Measurements from ENCODE around the gene XYLT2. TPM values are rescaled to one million over a fixed set of nuclear protein-coding genes. Genes with fewer than 3 reads are reported as not detected.
"Not testable (repeated sequence)": the region's sequence is repeated elsewhere in the genome, so short reads cannot be mapped to it uniquely, and the experiment has no call there.

Gene XYLT2
- total RNA-seq, 2 donors from 2014 or later = 54.1 to 65.9 TPM

DNA sequence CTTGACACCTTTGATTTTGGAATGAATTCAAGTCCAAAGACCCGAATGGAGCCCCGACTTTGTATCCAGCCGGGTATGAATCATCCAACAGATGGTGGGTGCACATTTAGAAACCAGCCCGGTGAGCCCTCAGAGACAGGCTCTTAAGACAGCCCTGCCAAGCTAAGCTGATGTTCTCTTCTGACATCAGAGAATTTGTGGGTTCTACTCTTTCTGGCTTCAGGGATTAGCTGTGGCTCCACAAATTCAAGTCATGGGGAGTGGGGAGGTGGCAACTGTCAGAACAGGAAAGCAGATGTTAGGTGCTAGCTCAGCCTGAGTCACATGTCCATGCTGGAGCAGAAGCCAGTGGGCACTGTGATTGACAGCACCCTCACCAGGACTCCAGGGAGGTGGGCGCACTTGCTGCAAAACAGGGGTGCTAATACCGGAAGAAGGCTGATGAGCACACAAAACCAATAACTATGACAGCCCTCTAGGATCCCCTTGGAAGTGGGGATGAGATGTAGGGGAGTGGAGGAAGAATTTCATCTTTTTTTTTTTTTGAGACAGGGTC, 31.4 kb upstream of the XYLT2 start:
- Mint-ChIP-seq H3K4me3 (no peak overlapping the region), H3K27ac (no peak overlapping the region), H3K36me3 (ENCODE audit: low read depth) (no peaks in the 10 kb centered on the region), H3K27me3 (ENCODE audit: insufficient read depth) (no peaks in the 10 kb centered on the region), H3K9me3 (peaks cover 12% of the 10 kb centered on the region), H3K4me1 (peaks cover 29% of the 10 kb centered on the region)
- peak; percentile 18 for DNase-seq
- Histone ChIP-seq H3K4me3 (ENCODE audit: low read length) (no peak overlapping the region), H3K36me3 (ENCODE audit: control insufficient read depth, insufficient read depth, low read length) (no peaks in the 10 kb centered on the region), H3K27me3 (ENCODE audit: control insufficient read depth, insufficient read depth, low read length, poor library complexity, severe bottlenecking) (no peaks in the 10 kb centered on the region), H3K27ac (ENCODE audit: low read depth, low read length) (no peak overlapping the region), H3K9ac (ENCODE audit: extremely low read depth, low read length, poor library complexity, severe bottlenecking) (no peak overlapping the region), H3K4me1 (ENCODE audit: control insufficient read depth, insufficient read depth, low read length) (peaks cover 18% of the 10 kb centered on the region), H3K9me3 (ENCODE audit: control insufficient read depth, low read length) (peaks cover 2% of the 10 kb centered on the region)
- no peak for TF ChIP-seq CTCF (conservative IDR thresholded peaks at IDR 0.05)
- 95 to 100% methylated on average over 4 to 6 of the region's 6 CpGs for WGBS, 2 experiments (ENCODE audit: insufficient coverage in 1 of 2, insufficient read length in 1 of 2)

- Histone ChIP-seq H3K27me3 (ENCODE audit: control insufficient read depth, insufficient read depth, low read length, poor library complexity, severe bottlenecking) (no peaks in the 10 kb centered on the region), H3K36me3 (ENCODE audit: control insufficient read depth, insufficient read depth, low read length) (no peaks in the 10 kb centered on the region), H3K27ac (ENCODE audit: low read depth, low read length) (no peak overlapping the region), H3K9ac (ENCODE audit: extremely low read depth, low read length, poor library complexity, severe bottlenecking) (no peak overlapping the region), H3K9me3 (ENCODE audit: control insufficient read depth, low read length) (no peaks in the 10 kb centered on the region), H3K4me1 (ENCODE audit: control insufficient read depth, insufficient read depth, low read length) (peaks cover 16% of the 10 kb centered on the region), H3K4me3 (ENCODE audit: low read length) (no peak overlapping the region)
- Mint-ChIP-seq H3K27me3 (ENCODE audit: insufficient read depth) (no peaks in the 10 kb centered on the region), H3K36me3 (ENCODE audit: low read depth) (no peaks in the 10 kb centered on the region), H3K27ac (no peak overlapping the region), H3K9me3 (peaks cover 4% of the 10 kb centered on the region), H3K4me3 (no peak overlapping the region), H3K4me1 (peaks cover 24% of the 10 kb centered on the region)
- TF ChIP-seq CTCF (conservative IDR thresholded peaks at IDR 0.05) = no peak
- peak; percentile 9 for DNase-seq
- whole genome bisulfite sequencing, 2 experiments (ENCODE audit: insufficient coverage in 1 of 2, insufficient read length in 1 of 2) = 95 to 100% methylated on average over 2 to 3 of the region's 3 CpGs
Observed at GRCh38 chr17:50316016-50316587, 29.8 kb upstream of the XYLT2 start.

- not testable (repeated sequence) for DNase-seq; H3K4me3 Mint-ChIP-seq; H3K27me3 ChIP-seq (ENCODE audit: control insufficient read depth, insufficient read depth, low read length, poor library complexity, severe bottlenecking); H3K36me3 ChIP-seq (ENCODE audit: control insufficient read depth, insufficient read depth, low read length); H3K9me3 Mint-ChIP-seq; H3K36me3 Mint-ChIP-seq (ENCODE audit: low read depth); H3K9ac ChIP-seq (ENCODE audit: extremely low read depth, low read length, poor library complexity, severe bottlenecking); H3K27me3 Mint-ChIP-seq (ENCODE audit: insufficient read depth); H3K9me3 ChIP-seq (ENCODE audit: control insufficient read depth, low read length); H3K4me3 ChIP-seq (ENCODE audit: low read length); H3K27ac Mint-ChIP-seq; H3K27ac ChIP-seq (ENCODE audit: low read depth, low read length)
- H3K4me1 Mint-ChIP-seq = peaks cover 20% of the 10 kb centered on the region
- WGBS, 2 experiments (ENCODE audit: insufficient coverage in 1 of 2, insufficient read length in 1 of 2) = 97% methylated on average over 2 of the region's 2 CpGs; no CpG with 5 or more reads in 1 of the 2 experiments
- H3K4me1 ChIP-seq (ENCODE audit: control insufficient read depth, insufficient read depth, low read length) = peaks cover 11% of the 10 kb centered on the region
Observed at GRCh38 chr17:50316660-50317059, 29.3 kb upstream of the XYLT2 start.

All from endodermal cell (in vitro differentiated cells).